Prostate gland (tissue), 2 donors: ENCODE results near the gene CERS6. TPM values are rescaled to one million over a fixed set of nuclear protein-coding genes. Genes with fewer than 3 reads are reported as not detected.

Experiments
- DNase-seq: peaks from one replicate; pipeline ENCODE4 v3.0.0-alpha.2; 2019; ENCODE audit warnings: low spot score
- H3K27ac ChIP-seq, 2 donors: fragments of 200-600 bp; sonication (generic); 2 replicates each; pipeline ENCODE4 v1.5.1; 2017 to 2019
- H3K27me3 ChIP-seq: fragments of 200-600 bp; sonication (generic); replicated peaks from 2 replicates; pipeline ENCODE4 v1.5.1; 2019; ENCODE audit not compliant: insufficient read depth
- H3K36me3 ChIP-seq, 2 donors: fragments of 200-600 bp; sonication (generic); 1 replicate in 1 of 2; 2 replicates in 1 of 2; pipeline versions ENCODE4 v1.5.1 to v1.8.1; 2017 to 2019
- H3K4me1 ChIP-seq: fragments of 200-600 bp; sonication (generic); replicated peaks from 2 replicates; pipeline ENCODE4 v1.5.1; 2019
- H3K4me3 ChIP-seq, 2 donors: fragments of 200-600 bp; sonication (generic); 2 replicates each; pipeline ENCODE4 v1.5.1; 2017 to 2019
- H3K9me3 ChIP-seq: fragments of 200-600 bp; sonication (generic); 2 replicates; pipeline ENCODE4 v1.5.1; 2017
- CTCF ChIP-seq, 4 experiments: fragments of 200-600 bp in 2 of 4; fragments of 450-650 bp in 2 of 4; sonication (generic) in 2 of 4; IDR thresholded peaks; 1 replicate in 3 of 4; 2 replicates in 1 of 4; pipeline ENCODE4 v1.5.1; 2016 to 2019; ENCODE audit warnings: antibody characterized with exemption in 4 of 4, mild to moderate bottlenecking in 2 of 4, moderate library complexity in 2 of 4
- POLR2A ChIP-seq: fragments of 450-650 bp; IDR thresholded peaks from one replicate; pipeline ENCODE4 v1.6.1; 2016; ENCODE audit warnings: antibody characterized with exemption, mild to moderate bottlenecking
- POLR2AphosphoS5 ChIP-seq: sonication (generic); formaldehyde crosslinking; IDR thresholded peaks from one replicate; pipeline ENCODE4 v1.6.1; 2017; ENCODE audit warnings: antibody characterized with exemption
- whole genome bisulfite sequencing: methylation state at CpG from one replicate; pipeline ENCODE4 v1.1.5; 2018; 5-methylcytosine and 5-hydroxymethylcytosine counted together
- intact Hi-C: fragments of 100-400 bp; cut with DNase I; formaldehyde crosslinking; loops from one replicate; pipeline ENCODE4 v1.14.2; 2022
- total RNA-seq, 2 donors: library from RNA; depleted of rRNA; stranded (reverse); fragments of >200 nt; gene quantifications; one replicate each; pipeline ENCODE4 v1.1.0, GENCODE V29; 2016

CERS6 gene
- total RNA-seq, 2 donors from 2014 or later, result 30.1 to 67.8 TPM

GRCh38 chr2:168587307-168587706, 131.2 kb downstream of the CERS6 start:
- H3K27ac ChIP-seq, result no peak overlapping the region
- H3K9me3 ChIP-seq, result no peaks in the 10 kb centered on the region
- no peak overlapping the region for H3K4me3 ChIP-seq
- 70% methylated on average over 2 of the region's 2 CpGs for WGBS
- TF ChIP-seq CTCF (IDR thresholded peaks at IDR 0.05), result no peak
- TF ChIP-seq POLR2A, result no peak
- no peak for TF ChIP-seq POLR2AphosphoS5
- DNase-seq, result no peak
- H3K27me3 ChIP-seq, result no peaks in the 10 kb centered on the region
- no peaks in the 10 kb centered on the region for H3K4me1 ChIP-seq
- H3K36me3 ChIP-seq, result no peaks in the 10 kb centered on the region
- intact Hi-C loops, result no loop called here

GRCh38 chr2:168589236-168590211, 133.5 kb downstream of the CERS6 start:
- no peaks in the 10 kb centered on the region for H3K4me1 ChIP-seq

GRCh38 chr2:168592181-168592831, 136.2 kb downstream of the CERS6 start:
- WGBS, result 96% methylated on average over 3 of the region's 3 CpGs
- Histone ChIP-seq H3K36me3 (no peaks in the 10 kb centered on the region), H3K4me1 (no peaks in the 10 kb centered on the region), H3K27me3 (no peaks in the 10 kb centered on the region), H3K4me3 (no peak overlapping the region), H3K27ac (no peak overlapping the region), H3K9me3 (no peaks in the 10 kb centered on the region)
- no peak for TF ChIP-seq CTCF (IDR thresholded peaks at IDR 0.05)
- no peak for TF ChIP-seq POLR2AphosphoS5
- TF ChIP-seq POLR2A, result no peak
- intact Hi-C loops, result no loop called here
- no peak for DNase-seq

More at GRCh38 chr2:168589236-168590211, 133.5 kb downstream of the CERS6 start:
- H3K36me3 ChIP-seq, result no peaks in the 10 kb centered on the region
- no peaks in the 10 kb centered on the region for H3K9me3 ChIP-seq
- no peaks in the 10 kb centered on the region for H3K27me3 ChIP-seq
- TF ChIP-seq POLR2A, result no peak
- no peak for TF ChIP-seq POLR2AphosphoS5
- no peak for TF ChIP-seq CTCF (IDR thresholded peaks at IDR 0.05)
- H3K4me3 ChIP-seq, result no peak overlapping the region
- 71% methylated on average over 5 of the region's 5 CpGs for WGBS
- intact Hi-C loops, result no loop called here
- no peak overlapping the region for H3K27ac ChIP-seq
- no peak for DNase-seq

- no peaks in the 10 kb centered on the region for H3K4me1 ChIP-seq
- TF ChIP-seq POLR2A (no peak), POLR2AphosphoS5 (no peak), CTCF (IDR thresholded peaks at IDR 0.05) (no peak)
- DNase-seq, result no peak
- no peaks in the 10 kb centered on the region for H3K36me3 ChIP-seq
- WGBS, result 45% methylated on average over 1 of the region's 1 CpG
- no peaks in the 10 kb centered on the region for H3K9me3 ChIP-seq
- intact Hi-C loops, result no loop called here
- no peak overlapping the region for H3K4me3 ChIP-seq
- no peaks in the 10 kb centered on the region for H3K27me3 ChIP-seq
- no peak overlapping the region for H3K27ac ChIP-seq
These were observed 137.6 kb downstream of the CERS6 start for GRCh38 chr2:168593713-168594112.
